Neural crest cell (in vitro differentiated cells): ENCODE data around the gene TBXAS1. TPM values are rescaled to one million over a fixed set of nuclear protein-coding genes. Genes with fewer than 3 reads are reported as not detected.

Experiments
- DNase-seq: peaks from one replicate; pipeline ENCODE4 v3.0.0; 2021; ENCODE audit warnings: low read depth, mixed read lengths, low spot score
- H3K27ac Mint-ChIP-seq: one replicate; pipeline ENCODE4 v1.8.0; 2021; ENCODE audit warnings: mild to moderate bottlenecking, mixed read lengths; ENCODE audit not compliant: unreplicated experiment
- H3K27me3 Mint-ChIP-seq: 2 replicates; pipeline ENCODE4 v1.8.0; 2021; ENCODE audit warnings: low read depth, mild to moderate bottlenecking, mixed read lengths
- H3K36me3 Mint-ChIP-seq: 2 replicates; pipeline ENCODE4 v1.8.0; 2021; ENCODE audit warnings: low read depth, mild to moderate bottlenecking, mixed read lengths
- H3K4me1 Mint-ChIP-seq: 2 replicates; pipeline ENCODE4 v1.8.0; 2021; ENCODE audit warnings: mixed read lengths
- H3K4me3 Mint-ChIP-seq: one replicate; pipeline ENCODE4 v1.8.0; 2021; ENCODE audit warnings: mild to moderate bottlenecking, mixed read lengths
- H3K9me3 Mint-ChIP-seq: 2 replicates; pipeline ENCODE4 v1.8.0; 2021; ENCODE audit warnings: mixed read lengths
- CTCF ChIP-seq: fragments of 200-600 bp; sonication (generic); conservative IDR thresholded peaks from 2 replicates; pipeline ENCODE4 v1.5.0; 2021; ENCODE audit warnings: antibody characterized with exemption, mild to moderate bottlenecking
- total RNA-seq: library from RNA; stranded (reverse); gene quantifications from 2 replicates; pipeline ENCODE4 v1.2.1, GENCODE V29; 2021

Gene TBXAS1
- total RNA-seq, 1 donor from 2014 or later: 5.7 TPM

GRCh38 chr7:139944248-139944647 is 115.2 kb downstream of the TBXAS1 start:
- Mint-ChIP-seq H3K4me1 (peaks cover 5% of the 10 kb centered on the region), H3K4me3 (no peak overlapping the region), H3K36me3 (peaks cover 2% of the 10 kb centered on the region), H3K27me3 (peaks cover 7% of the 10 kb centered on the region), H3K9me3 (peaks cover 19% of the 10 kb centered on the region), H3K27ac (no peak overlapping the region)
- DNase-seq: no peak
- no peak for TF ChIP-seq CTCF

- no peak for TF ChIP-seq CTCF
- Mint-ChIP-seq H3K27me3 (peaks cover 7% of the 10 kb centered on the region), H3K4me3 (no peak overlapping the region)
Measured at GRCh38 chr7:139946533-139946932, 117.5 kb downstream of the TBXAS1 start.

GRCh38 chr7:139947021-139947420 is 118.0 kb downstream of the TBXAS1 start:
- H3K27ac Mint-ChIP-seq: no peak overlapping the region
- no peak for DNase-seq
- peaks cover 7% of the 10 kb centered on the region for H3K27me3 Mint-ChIP-seq
- peaks cover 2% of the 10 kb centered on the region for H3K36me3 Mint-ChIP-seq
- peaks cover 5% of the 10 kb centered on the region for H3K4me1 Mint-ChIP-seq
- peaks cover 22% of the 10 kb centered on the region for H3K9me3 Mint-ChIP-seq
- TF ChIP-seq CTCF: no peak
- no peak overlapping the region for H3K4me3 Mint-ChIP-seq

More at GRCh38 chr7:139946533-139946932, 117.5 kb downstream of the TBXAS1 start:
- Mint-ChIP-seq H3K27ac (no peak overlapping the region), H3K36me3 (peaks cover 2% of the 10 kb centered on the region), H3K9me3 (peaks cover 22% of the 10 kb centered on the region), H3K4me1 (peaks cover 5% of the 10 kb centered on the region)
- no peak for DNase-seq

GRCh38 chr7:139948167-139948566 is 119.1 kb downstream of the TBXAS1 start:
- DNase-seq: no peak
- Mint-ChIP-seq H3K4me3 (no peak overlapping the region), H3K27ac (no peak overlapping the region), H3K36me3 (peaks cover 2% of the 10 kb centered on the region), H3K4me1 (peaks cover 5% of the 10 kb centered on the region), H3K27me3 (peaks cover 7% of the 10 kb centered on the region), H3K9me3 (peaks cover 22% of the 10 kb centered on the region)
- TF ChIP-seq CTCF: no peak

GRCh38 chr7:139948587-139949335 is 119.7 kb downstream of the TBXAS1 start:
- DNase-seq: no peak
- H3K9me3 Mint-ChIP-seq: peaks cover 22% of the 10 kb centered on the region
- no peak overlapping the region for H3K27ac Mint-ChIP-seq
- H3K27me3 Mint-ChIP-seq: peaks cover 7% of the 10 kb centered on the region
- no peak for TF ChIP-seq CTCF
- no peak overlapping the region for H3K4me3 Mint-ChIP-seq
- H3K36me3 Mint-ChIP-seq: peaks cover 2% of the 10 kb centered on the region
- peaks cover 5% of the 10 kb centered on the region for H3K4me1 Mint-ChIP-seq
